ENCODE measurements around the gene CENPE.

DNA sequence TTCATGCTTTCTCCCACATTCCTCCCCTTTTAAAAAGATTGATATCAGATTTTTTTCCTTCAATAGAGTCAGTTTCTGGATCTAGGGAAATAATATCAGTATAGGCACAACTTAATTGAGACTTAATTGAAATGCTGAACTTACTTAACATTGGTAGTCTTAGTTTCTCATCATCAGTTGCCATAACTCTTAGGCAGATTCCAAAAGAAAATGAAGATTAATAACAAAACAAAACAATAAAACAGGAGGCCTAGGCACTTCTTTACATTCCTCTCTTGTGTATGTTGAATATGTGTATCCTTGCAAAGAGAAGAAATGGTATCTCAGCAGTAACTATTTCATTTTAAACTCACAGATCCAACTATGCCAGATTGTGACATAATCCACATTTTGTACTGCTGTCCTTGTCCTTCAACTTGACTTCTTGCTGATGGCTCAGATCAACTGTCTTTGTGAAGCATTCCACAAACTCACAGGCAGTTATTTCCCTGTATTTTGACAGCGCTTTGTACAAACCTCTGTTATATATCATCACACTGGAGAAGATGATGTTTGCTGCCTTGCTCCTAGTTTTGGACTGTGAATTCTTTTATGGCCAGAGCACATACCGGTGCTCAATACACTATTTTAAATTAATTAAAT is 112.5 kb downstream of the CENPE start:
- TF ChIP-seq, protein P1, sequence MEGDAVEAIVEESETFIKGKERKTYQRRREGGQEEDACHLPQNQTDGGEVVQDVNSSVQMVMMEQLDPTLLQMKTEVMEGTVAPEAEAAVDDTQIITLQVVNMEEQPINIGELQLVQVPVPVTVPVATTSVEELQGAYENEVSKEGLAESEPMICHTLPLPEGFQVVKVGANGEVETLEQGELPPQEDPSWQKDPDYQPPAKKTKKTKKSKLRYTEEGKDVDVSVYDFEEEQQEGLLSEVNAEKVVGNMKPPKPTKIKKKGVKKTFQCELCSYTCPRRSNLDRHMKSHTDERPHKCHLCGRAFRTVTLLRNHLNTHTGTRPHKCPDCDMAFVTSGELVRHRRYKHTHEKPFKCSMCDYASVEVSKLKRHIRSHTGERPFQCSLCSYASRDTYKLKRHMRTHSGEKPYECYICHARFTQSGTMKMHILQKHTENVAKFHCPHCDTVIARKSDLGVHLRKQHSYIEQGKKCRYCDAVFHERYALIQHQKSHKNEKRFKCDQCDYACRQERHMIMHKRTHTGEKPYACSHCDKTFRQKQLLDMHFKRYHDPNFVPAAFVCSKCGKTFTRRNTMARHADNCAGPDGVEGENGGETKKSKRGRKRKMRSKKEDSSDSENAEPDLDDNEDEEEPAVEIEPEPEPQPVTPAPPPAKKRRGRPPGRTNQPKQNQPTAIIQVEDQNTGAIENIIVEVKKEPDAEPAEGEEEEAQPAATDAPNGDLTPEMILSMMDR (IDR thresholded peaks at IDR 0.05) = no peak
- TF ChIP-seq ZFX (IDR thresholded peaks at IDR 0.05; ENCODE audit: borderline replicate concordance) = no peak

Data from 22Rv1 (cell line).